Stimulated activated CD4-positive, alpha-beta T cell treated with anti-CD3 and anti-CD28 coated beads, TNF-alpha, amount 100 ng/mL, for 1 hour (primary cell): ENCODE data around the gene ACAP2.
"Not testable (repeated sequence)": the region's sequence is repeated elsewhere in the genome, so short reads cannot be mapped to it uniquely, and the experiment has no call there.

Source experiments
- DNase-seq, 3 donors: peaks; one replicate each; pipeline ENCODE4 v3.0.0-alpha.2; 2020; ENCODE audit warnings: low read depth in 3 of 3, low spot score in 1 of 3

Gene ACAP2

DNA sequence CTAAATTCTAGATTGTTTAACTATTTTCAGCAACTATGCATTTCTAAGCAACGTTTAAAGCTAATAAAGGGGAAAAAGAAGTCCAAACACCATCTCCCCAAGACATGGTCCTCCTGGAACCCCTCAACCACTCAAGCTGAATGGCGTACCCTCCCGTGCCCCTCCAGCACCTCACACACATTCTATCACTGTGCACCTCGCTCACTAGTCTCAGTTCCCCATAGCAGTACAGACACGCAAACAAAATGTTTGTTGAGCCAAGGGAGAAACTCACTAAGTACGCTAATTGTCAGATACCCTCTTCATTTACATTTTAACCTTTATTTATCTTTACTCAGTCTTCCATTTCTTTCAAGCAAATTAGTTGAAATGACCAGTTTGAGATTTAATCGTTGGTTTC lies 48.8 kb downstream of the ACAP2 start:
- DNase-seq: no peak

DNA sequence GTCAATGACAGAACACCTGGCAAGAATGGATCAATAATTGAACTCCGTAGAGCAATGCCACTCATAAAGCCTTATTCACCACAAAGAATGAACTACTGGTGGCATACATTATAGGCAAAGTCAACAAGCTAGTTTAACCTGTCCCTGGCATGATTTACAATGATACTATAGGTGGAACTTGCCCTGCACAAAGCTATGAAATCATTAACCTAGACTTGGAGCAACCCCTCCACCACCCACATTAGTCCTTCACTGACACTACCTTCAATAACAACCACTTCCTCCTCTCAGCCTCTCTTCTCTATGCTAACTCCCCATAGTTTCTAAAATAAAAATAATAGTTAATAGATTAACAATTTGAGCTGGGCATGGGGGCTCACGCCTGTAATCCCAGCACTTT lies 54.4 kb downstream of the ACAP2 start:
- DNase-seq: no peak

DNA sequence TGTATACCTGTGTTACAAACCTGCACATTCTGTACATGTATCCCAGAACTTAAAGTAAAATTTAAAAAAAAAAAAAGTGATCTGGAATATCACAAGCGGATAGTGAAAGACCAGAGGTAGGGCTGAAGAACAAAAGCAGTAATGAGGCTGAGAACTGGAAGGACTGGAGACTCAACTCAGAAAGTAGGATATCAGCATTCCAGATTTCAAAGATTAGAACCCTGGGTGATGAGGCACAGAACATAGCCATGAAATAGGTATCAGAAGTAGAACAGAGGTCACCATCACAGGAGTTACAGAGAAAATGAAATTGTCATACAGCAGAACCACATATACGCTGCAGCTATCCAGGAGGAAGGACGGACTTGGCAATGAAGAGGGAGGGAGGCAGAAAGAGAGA lies 56.1 kb downstream of the ACAP2 start:
- DNase-seq: no peak

DNA sequence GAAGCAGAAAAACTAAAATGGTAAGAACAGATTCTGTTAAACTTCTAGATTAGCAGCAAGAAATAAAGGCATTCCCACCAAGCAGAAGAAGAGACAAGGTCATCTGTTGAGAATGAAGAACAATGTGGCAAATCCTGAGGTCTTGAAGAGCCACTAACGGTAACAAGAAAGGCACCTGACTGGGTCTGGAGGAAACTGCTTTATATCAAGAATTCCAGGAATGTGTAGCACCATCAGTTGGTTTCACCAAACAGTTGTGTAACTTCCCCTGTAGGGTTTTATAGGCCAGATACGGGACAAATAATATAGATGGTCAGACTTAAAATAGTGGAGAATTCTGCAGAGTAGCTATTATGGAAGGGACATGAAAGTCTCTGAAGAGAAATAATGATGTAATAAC lies 57.3 kb downstream of the ACAP2 start:
- DNase-seq: no peak

DNA sequence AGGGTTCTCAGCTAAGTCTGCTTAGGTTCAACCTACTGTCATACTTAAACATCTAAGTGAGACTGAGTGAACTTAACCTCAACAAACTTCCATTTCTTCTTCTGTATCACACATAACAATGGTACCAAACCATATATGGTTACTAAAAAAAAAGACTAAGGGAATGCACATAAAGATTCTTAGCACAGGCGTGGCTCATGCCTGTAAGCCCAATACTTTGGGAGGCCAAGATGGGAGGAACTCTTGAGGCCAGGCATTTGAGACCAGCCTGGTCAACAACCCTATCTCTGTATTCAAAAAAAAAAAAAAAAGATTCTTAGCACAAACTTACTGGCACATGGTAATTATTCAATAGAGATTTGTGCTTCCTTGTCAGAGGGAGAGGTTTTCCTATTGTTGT lies 57.9 kb downstream of the ACAP2 start:
- DNase-seq: no peak

DNA sequence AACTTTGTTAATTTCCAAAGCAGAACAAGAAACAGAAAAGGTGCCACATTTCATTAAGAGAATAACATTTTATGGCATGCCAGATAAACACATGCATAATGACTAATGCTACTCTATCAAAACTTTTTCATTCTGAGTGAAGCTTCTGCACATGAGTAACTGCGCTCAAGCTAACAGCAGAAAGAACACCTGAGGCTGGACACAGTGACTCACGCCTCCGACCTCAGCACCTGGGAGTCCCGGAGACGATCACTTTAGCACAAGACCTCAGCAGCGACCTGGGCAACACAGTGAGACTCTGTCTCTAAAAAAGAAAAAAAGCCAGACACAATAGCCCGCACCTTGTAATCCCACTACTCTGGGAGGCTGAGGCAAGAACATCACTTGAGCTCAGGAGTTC lies 70.6 kb downstream of the ACAP2 start:
- DNase-seq: no peak

DNA sequence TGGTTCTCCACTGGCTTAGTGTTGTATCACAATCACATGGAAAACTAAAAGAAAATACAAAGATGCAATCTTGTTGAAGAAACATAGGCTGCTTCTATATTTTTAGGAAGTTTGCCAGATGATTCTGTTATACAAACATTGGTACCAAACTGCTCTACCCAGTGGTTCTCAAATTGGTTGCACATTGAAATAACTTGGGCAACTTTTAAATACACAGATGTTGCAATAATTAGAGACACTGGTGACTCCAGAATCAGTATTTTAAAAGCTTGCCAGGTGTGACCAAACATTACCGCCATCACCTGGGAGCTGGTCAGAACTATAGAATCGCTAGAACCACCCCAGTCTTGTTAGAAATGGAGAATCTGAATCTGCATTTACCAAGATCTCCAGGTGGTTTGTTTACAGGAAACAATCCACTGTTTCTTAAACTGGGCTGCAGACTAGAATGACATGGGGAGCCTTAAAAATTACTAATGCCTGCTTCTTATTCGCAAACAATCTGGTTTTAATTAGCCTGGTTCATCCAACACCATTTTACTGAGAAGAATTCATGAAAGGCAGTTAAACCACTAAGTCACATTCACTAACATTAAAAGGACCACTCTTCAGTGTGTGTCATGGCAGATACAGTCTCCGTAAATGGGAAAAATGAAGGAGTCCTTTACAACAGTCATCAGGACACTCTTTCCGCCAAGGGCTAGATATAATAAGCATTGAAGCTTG lies 76.5 kb downstream of the ACAP2 start:
- DNase-seq: no peak

DNA sequence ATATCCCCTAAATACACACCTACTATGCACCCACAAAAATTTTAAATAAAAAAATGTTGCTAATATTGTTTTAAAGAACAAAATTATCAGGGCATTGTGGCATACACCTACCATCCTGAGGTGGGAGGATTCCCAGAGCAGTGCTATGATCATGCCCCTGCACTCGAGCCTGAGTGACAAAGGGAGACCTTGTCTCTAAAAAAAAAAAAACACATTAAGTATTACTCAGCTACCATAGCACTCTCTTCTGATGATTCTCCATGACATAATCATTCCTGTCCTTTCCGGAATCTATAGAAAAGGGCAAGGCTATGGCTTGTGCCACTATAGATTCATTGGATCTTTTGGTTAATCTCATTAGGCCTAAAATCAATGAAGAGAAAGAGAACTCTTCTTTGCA lies 77.4 kb downstream of the ACAP2 start:
- DNase-seq: no peak

DNA sequence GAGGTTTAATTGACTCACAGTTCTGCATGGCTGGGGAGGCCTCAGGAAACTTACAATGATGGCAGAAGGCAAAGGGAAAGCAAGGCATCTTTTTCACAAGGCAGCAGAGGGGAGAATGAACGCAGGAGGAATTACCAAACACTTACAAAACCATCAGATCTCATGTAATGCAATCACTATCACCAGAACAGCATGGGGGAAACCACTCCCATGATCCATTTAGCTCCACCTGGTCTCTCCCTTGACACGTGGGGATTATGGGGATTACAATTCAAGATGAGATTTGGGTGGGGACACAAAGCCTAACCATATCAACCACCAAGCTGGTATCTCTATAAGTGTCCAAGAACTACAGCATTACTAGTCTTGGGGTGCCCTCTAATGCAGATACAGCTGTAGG lies 85.0 kb downstream of the ACAP2 start:
- not testable (repeated sequence) for DNase-seq

DNA sequence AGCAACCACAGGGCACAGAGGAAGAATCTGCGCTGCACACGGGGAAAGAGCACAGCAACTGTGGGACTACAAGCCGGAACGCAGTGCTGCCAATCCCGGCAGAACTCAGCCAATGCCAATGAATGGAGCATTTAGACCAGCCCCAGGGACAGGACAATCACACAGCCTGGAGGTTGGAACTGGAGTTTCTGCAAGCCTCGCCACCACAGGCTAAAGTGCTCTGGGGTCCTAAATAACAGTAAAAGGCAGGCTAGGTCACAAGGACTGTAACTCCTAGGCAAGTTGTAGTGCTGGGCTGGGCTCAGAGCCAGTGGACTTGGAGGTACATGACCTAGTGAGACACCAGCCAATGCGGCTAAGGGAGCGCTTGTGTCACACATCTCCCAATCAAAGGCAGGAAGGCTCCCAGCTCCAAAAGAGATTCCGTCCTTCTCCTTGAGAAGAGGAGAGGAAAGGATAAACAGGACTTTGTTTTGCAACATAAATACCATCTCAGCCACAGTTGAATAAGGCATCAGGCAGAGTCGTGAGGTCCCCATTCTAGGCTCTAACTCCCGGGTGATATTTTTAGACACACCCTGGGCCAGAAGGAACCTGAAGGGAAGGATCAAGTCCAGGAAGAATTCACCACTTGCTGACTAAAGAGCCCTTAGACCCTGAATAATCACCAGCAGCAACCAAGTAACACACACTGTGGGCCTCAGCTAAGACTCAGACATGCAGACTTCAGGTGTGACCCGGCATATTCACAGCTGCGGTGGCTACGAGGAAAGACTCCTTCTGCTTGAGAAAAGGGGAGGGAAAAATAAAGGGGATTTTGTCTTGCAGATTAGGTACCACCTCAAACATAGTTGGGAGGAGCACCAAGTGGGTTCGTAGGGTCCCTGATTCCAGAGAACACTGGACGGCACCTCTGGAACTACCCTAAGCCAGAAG lies 86.4 kb downstream of the ACAP2 start:
- DNase-seq: no peak

DNA sequence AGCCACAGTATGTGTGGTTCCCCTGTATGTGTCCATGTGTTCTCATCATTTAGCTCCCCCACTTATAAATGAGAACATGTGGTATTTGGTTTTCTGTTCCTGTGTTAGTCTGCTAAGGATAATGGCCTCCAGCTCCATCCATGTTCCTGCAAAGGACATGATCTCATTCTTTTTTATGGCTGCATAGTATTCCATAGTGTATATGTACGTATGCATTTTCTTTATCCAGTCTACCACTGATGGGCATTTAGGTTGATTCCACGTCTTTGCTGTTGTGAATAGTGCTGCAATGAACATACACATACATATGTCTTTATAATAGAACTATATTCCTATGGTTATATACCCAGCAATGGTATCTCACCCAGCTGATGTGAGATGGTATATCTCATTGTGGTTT lies 88.8 kb downstream of the ACAP2 start:
- DNase-seq: not testable (repeated sequence)

DNA sequence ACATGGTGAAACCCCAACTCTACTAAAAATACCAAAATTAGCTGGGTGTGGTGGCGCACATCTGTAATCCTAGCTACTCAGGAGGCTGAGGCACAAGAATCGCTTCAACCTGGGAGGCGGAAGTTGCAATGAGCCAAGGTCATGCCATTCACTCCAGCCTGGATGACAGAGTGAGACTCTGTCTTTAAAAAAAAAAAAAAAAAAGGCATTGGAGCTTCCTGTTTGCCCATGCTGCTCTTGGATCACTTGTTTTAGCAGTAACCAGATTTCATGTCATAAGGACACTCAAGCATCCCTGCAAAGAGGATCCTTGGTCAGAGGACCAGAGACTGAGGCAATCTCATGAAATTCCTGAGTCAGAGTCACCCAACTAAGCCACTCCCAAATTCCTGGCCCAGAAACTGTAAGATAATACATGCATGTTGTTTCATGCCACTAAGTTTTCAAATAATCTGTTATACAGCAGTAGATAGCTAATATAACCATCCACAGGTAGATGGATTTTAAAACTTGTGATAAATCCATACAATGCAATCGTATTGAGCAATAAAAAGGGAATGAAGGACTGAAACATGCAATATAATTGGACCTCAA lies 89.8 kb downstream of the ACAP2 start:
- no peak for DNase-seq

DNA sequence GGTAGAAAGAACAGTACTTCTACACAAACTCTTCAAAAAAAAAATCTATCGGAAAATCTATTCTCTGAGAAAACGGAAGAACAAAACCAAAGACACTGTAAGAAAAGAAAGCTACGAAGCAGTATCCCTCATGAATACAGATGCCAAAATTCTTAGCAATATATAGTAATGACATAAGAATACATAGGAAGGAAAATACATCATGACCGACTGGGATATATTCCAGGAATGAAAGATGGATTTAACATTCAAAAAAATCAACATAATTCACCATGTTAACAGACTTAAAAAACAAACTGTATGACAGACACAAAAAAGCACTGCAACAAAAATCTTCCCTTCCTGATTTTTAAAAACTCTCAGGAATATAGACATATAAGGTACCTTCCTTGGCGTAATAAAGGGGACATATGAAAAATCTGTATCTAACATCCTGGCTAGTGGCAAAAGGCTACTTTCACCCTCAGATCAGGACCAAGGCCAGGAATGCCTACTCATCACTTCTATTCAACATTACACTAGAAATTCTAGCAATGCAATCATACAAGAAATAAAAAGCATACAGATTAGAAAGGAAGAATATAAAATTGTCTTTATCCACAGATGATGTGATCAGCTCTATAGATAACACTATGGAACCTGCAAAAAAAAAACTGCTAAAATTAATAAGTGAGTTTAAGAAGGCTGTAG lies 94.2 kb downstream of the ACAP2 start:
- DNase-seq: no peak

DNA sequence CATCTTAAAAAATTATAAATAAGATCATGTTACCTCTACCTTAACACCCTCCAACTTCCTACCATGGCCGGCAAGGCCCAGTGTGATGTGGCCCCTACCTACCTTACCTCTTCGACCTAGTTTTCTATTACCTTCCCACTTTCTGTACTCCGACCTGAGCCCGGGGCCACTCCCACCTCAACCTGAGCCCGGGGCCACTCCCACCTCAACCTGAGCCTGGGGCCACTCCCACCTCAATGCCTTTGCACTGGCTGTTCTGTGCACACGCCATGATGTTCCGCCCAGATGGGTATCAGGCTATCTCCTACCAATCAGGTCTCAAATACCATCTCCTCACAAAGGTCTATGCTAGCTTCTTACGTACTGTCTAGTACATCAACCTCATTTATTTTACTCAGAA lies 105.1 kb downstream of the ACAP2 start:
- DNase-seq: no peak

DNA sequence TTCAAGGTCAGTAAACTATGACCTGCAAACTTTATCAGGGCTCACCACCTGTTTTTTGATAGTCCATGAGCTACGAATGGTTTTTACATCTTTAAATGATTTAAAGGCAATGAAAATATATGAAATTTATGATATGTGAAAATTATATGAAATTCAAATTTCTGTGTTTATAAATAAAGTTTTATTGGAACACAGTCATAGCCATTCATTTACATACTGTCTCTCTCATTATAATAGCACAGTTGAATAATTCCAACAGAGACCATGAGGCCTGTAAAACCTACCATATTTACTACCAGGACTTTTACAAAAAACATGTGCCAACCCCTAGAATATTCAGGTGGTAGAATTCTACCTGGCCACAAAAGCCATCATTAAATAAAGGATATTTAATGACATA lies 107.9 kb downstream of the ACAP2 start:
- DNase-seq: no peak

DNA sequence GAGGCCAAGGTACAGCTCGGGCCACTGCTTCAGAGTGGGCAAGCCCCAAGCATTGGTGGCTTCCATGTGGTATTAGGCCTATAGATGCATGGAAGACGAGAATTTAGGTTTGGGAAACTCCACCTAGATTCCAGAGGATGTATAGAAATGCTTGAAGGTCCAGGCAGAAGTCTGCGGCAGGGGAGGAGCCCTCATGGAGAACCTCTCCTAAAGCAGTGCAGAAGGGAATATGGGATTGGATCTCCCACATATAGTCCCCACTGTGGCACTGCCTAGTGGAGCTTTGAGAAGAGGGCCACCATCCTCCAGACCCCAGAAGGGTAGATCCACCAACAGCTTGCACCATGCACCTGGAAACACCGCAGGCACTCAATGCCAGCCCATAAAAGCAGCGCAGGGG lies 123.8 kb downstream of the ACAP2 start:
- no peak for DNase-seq

DNA sequence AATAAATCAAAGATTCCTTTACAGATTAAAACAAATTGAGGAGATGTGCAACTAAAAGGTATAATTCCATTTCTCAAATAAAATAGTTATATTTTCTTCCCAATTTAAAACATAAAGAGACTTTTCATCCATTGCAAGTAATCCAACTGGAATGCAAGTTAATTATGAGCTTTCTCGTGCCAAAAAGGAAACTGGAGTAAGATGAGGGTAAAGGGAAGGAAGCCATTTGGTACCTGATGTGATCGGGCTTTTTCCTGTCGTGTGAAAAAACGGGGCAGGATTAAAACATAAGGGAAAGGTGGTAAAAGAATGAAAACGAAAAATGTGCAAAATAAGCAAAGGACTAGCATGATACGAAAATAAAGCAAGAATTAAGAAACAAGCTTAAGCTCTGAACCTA lies 130.1 kb downstream of the ACAP2 start:
- no peak for DNase-seq

DNA sequence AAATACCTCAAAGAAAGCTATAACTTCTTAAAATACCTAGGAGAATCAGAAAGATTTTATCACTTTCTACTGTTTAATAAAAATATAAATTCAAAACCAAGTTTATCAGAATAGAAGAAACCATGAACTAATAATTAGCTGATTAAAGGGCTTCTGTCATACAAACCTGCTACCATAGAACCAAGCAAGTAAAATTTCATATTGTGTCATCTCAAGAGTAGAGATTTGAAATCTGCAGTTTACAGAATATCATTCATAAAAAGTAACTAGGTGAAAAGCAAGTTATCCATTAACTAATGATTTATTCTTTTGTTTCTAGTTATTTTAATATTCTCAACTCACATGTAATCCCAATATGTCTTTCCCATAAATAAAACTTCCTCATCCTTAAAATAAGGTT lies 135.1 kb downstream of the ACAP2 start:
- DNase-seq: no peak

DNA sequence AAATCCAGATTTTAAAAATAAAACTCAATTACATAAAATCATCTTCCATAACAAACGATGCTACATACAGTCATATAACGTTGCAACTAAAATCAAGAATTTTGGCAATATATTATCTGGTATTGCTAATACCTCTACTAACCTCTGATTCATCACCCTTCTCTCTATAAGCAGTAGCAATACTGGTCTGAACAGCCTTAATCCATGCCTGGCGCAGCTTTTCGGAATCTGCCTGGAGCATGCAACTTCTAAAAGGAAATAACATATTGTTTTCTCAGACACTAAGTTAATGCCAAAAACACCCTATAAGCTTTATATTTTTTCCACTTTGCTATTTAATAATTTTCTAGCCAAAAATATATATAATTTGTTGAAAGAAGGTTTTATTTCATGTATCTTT lies 136.5 kb downstream of the ACAP2 start:
- DNase-seq: no peak

DNA sequence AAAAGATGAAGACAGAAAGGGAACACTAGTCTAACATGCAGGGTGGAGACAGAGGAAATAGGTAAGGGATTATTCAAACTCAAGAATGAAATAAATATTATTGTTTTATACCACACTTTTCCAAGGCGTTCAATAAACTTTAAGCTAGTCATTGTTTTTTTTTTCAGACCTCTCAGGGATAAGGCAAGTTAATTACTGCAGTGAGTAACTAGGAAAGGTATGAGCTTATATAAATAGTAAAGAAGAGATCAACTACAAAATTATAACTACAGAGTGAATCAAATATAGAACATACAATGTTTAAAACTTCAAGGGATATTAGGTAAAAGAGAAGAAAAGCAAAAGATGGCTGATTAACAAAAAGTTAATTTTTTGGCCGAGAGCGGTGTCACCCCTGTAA lies 140.4 kb downstream of the ACAP2 start:
- DNase-seq: no peak

DNA sequence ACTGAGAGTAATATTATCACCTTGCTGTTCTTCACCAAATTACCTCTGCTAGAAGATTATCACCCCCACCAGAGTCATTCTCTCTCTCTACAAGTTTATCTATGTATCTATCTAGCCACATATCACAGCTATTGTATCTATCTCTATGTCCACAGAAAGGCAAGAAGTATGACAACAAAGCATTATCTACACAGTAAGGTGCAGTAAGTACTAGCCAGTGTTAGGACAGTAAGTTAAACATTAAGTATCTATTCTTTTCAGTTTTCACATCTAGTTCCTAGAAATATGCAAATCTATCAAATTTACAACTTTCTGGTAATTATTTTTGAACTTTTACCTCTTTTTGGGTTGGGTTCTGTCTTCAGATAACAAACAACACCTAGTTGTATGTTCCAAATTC lies 145.4 kb downstream of the ACAP2 start:
- DNase-seq: no peak

DNA sequence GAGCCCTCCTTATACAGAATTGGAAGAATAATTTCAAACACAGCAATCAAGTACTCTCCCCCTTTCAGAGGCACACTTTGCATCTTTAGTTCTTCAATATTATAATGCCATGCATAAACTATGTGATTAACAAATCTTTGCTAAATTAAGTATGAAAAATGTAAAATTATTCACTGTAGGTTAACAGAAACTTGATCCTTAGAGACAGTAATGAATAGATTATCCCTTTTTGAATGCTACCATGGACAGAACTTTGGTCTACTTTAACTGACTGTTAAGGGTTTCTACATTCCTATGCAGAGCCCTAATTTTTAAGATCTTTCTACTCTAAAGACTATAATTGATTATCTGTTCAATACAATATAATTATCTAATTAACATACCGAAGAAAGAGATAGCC lies 146.2 kb downstream of the ACAP2 start:
- DNase-seq: no peak
